IPS DF 6.9 (cell line): Measurements from ENCODE around the gene TACR2.

ENCODE experiments used
- DNase-seq: peaks from one replicate; pipeline ENCODE4 v3.0.0-alpha.2; 2013; ENCODE audit warnings: low read depth, low spot score
- H3K27ac ChIP-seq: one replicate; pipeline ENCODE4 v1.5.1; 2013; ENCODE audit warnings: low read length, control low read depth
- H3K27me3 ChIP-seq: 2 replicates; pipeline ENCODE4 v1.6.1; 2013; ENCODE audit warnings: mild to moderate bottlenecking, low read length; ENCODE audit not compliant: control insufficient read depth, insufficient read depth
- H3K36me3 ChIP-seq: 2 replicates; pipeline ENCODE4 v1.6.1; 2013; ENCODE audit warnings: low read length; ENCODE audit not compliant: control insufficient read depth, insufficient read depth
- H3K4me1 ChIP-seq: 2 replicates; pipeline ENCODE4 v1.6.1; 2013; ENCODE audit warnings: low read length; ENCODE audit not compliant: control insufficient read depth, insufficient read depth
- H3K4me3 ChIP-seq: 2 replicates; pipeline ENCODE4 v1.5.1; 2013; ENCODE audit warnings: mild to moderate bottlenecking, low read length
- H3K9me3 ChIP-seq: 2 replicates; pipeline ENCODE4 v1.6.1; 2013; ENCODE audit warnings: low read length, inconsistent platforms; ENCODE audit not compliant: control insufficient read depth, insufficient read depth
- WGBS: extraction: QIAGEN DNeasy Blood & Tissue Kit; methylation state at CpG from one replicate; pipeline ENCODE4 v1.1.7; 2013; ENCODE audit warnings: mixed read lengths, missing lambda C conversion rate; ENCODE audit not compliant: insufficient read length, insufficient coverage; 5-methylcytosine and 5-hydroxymethylcytosine counted together

TACR2 gene

DNA sequence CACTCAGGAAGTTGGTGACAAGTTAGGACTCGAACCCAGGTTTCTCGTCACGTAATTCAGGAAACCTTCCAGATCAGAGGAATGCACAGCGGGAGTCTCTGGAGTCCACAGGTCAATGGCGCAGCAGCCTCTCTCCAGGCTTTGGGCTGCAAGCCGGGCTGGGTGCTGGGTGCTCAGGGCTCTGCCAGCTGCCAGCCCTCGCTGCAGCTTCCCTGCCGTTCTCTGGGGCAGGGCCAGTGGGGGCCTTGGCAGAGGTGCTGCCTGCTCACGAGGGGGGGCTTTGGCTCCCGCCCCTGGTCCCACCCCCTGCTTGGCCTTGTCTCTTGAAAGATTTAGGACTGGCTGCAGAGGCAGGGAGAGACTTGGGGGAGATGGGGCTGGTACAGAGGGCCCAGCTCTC lies at the start of gene TACR2:
Gene TACR2 (minus strand): TSS at position 224 of the 400 bp plus-strand sequence. CDS start 595 bp downstream, outside the sequence.
- no peaks in the 10 kb centered on the region for H3K9me3 ChIP-seq
- no peak within 1 kb of the TSS for H3K27ac ChIP-seq
- no CpG with 5 or more reads among the region's 10 CpGs for WGBS
- no peaks in the 10 kb centered on the region for H3K36me3 ChIP-seq
- no peaks in the 10 kb centered on the region for H3K4me1 ChIP-seq
- no peak for DNase-seq
- no peaks in the 10 kb centered on the region for H3K27me3 ChIP-seq
- H3K4me3 ChIP-seq = no peak within 1 kb of the TSS

DNA sequence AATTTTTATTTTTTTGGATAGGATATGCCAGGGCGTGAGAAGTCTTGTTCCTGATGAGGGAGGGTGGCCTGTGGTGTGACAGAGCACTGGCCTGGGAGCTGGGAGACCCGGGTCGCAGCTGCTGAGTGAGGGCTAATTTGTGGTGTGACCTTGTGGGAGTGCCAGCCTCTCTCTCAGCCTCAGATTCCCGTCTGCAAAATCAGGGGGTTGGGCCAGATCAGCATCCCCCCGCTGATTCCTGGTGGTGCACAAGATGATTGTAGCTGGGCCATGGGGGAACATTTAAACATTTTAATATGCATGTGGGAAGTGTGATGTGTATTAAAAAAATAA lies 49.4 kb upstream of the TACR2 start:
- no peak overlapping the region for H3K4me3 ChIP-seq
- H3K27me3 ChIP-seq = no peaks in the 10 kb centered on the region
- H3K9me3 ChIP-seq = no peaks in the 10 kb centered on the region
- H3K27ac ChIP-seq = no peak overlapping the region
- H3K36me3 ChIP-seq = no peaks in the 10 kb centered on the region
- no peak for DNase-seq
- H3K4me1 ChIP-seq = peaks cover 3% of the 10 kb centered on the region; the same call in 1 of the 2 replicates
- no CpG with 5 or more reads among the region's 5 CpGs for WGBS

DNA sequence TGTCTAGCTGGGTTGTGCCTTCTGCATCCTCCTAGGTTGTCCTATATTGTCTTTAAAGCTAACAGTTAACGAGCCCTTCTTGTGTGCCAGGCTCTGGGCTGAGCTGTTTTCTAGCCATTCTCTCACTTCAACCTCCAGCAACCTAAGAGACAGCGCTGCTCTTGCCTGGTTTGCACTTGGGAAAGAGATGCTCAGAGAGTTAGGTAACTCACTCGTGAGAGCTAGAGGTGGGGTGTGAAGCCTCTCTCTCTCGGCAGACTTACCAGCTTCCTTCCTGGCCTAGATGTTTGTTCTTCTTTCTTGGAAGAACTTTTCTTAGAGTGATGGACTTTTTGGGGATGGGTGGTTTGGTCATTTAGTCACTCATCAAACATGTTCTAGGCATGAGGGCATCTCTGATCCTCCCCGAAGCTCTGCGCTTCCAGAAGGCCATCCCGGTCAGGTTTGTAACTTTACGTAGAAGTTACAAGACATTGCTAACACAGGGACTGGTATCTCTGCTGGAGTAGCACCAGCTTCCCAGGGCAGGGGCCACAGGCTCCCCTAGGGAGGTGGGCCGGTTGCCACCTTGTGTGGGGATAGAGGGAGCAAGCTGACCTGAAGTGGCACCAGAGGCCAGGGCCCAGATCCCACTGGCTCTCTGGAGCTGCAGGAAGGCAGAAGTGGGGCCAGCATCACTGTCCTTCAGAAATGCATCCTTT lies 48.9 kb upstream of the TACR2 start:
- H3K27me3 ChIP-seq = no peaks in the 10 kb centered on the region
- H3K4me3 ChIP-seq = no peak overlapping the region
- no peak for DNase-seq
- H3K36me3 ChIP-seq = no peaks in the 10 kb centered on the region
- WGBS = no CpG with 5 or more reads among the region's 9 CpGs
- no peak overlapping the region for H3K27ac ChIP-seq
- peaks cover 3% of the 10 kb centered on the region; the same call in 1 of the 2 replicates for H3K4me1 ChIP-seq
- H3K9me3 ChIP-seq = no peaks in the 10 kb centered on the region

DNA sequence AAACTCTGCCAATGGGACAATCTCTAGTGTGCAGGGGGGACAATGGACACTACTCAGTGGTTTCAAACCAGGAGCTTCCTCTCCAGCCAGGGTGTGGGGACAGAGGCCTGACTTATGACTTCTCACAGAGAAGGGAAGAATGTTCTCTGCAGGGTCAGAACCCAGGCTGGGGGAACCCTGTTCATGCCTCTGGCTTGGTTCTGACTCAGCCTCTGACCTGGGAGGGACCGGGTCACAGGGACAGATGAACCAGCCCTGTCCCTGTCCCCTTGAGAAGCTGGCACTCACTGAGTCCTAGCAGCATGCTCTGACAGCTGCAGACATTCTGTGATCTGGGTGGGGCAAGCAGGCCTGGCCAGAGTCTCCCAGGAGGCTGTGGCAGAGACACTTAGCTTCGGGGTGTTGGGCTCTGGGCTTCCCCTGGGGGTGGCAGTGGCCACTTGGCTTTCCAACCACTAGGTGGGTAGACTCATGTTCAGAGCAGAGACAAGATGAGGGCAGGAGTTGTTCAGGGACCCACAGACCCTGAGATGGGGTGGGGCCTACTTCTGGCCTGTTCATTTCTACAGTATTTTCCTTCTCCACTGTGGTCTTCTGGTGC lies 48.2 kb upstream of the TACR2 start:
- Histone ChIP-seq H3K9me3 (no peaks in the 10 kb centered on the region), H3K27me3 (no peaks in the 10 kb centered on the region), H3K27ac (no peak overlapping the region), H3K4me1 (peaks cover 3% of the 10 kb centered on the region; the same call in 1 of the 2 replicates), H3K4me3 (no peak overlapping the region), H3K36me3 (no peaks in the 10 kb centered on the region)
- no peak for DNase-seq
- no CpG with 5 or more reads among the region's 2 CpGs for WGBS

DNA sequence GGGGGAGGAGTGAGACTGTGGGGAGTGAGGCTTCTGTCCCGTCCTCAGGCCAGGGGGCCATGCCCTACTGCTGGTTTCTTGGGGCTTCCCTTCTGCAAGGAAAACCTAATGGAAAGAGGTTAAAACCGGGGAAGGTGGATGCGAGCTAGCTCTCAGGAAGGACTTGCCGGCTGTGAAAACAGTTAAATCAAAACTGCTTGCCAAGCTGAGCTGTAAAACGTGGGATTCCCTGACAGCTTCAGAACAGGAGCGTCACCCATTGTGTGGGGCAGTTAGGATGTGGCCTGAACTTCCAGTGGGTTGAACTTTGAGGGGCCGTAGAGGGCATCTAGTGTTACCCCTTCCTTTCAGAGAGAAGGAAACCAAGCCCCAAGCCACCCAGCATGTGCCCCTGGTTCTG lies 47.7 kb upstream of the TACR2 start:
- H3K27me3 ChIP-seq = no peaks in the 10 kb centered on the region
- no CpG with 5 or more reads among the region's 7 CpGs for WGBS
- no peak overlapping the region for H3K27ac ChIP-seq
- peaks cover 3% of the 10 kb centered on the region; the same call in 1 of the 2 replicates for H3K4me1 ChIP-seq
- no peak overlapping the region for H3K4me3 ChIP-seq
- H3K9me3 ChIP-seq = no peaks in the 10 kb centered on the region
- DNase-seq = no peak
- no peaks in the 10 kb centered on the region for H3K36me3 ChIP-seq

DNA sequence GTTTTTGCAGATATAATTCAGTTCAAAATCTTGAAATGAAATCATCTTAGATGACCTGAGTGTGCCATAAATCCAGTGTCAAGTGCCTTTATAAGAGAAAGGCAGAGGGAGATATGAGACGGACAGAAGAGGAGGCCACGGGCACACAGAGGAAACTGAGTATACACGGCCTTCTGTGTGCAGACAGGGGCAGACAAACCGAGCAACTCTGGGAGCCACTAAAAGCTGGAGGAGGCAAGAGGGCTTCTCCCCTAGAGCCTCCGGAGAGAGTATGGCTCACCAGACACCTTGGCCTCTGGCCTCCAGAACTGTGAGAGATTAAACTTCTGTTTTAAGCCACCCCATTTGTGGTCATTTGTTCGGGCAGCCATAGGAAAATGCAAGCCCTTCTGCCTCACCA lies 47.2 kb upstream of the TACR2 start:
- WGBS = no CpG with 5 or more reads among the region's 6 CpGs
- Histone ChIP-seq H3K4me1 (peaks cover 3% of the 10 kb centered on the region; the same call in 1 of the 2 replicates), H3K9me3 (no peaks in the 10 kb centered on the region), H3K4me3 (no peak overlapping the region), H3K27ac (no peak overlapping the region), H3K27me3 (no peaks in the 10 kb centered on the region), H3K36me3 (no peaks in the 10 kb centered on the region)
- DNase-seq = no peak

DNA sequence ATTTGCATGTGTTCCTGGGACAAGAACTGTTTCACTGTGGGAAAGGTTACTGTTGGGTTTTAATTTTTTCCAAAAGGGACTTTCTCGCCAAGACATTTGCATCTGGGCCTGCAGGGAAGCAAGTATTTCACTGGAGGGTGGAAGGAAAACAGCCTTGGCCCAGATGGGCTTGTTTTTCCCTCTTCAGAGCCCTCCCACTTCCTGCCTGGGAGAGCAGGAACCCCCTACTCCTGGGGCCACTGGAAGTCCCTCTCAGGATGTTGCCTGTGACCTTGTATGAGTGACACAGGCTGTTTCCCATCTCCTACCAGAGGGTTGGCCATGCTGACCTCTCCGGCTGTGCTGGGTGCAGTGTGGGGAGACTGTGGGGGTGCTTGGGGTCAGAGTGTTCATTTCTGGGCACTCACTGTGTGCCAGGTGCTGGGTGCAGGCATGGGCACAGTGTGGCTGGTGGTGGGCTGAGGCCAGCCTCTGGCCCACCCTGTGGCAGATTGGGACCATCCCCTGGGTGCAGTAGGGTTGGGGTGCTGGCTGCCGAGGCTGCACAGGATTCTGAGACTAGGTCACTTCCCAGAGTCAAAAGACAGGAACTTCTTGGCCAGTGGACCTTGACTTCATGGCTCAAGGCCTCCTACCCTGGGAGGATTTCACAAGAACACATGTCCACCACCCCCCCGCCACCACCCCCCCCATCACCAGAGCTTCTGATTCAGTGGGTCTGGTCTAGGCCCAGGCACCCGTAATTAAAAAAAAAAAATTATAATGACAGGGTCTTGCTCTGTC lies 44.7 kb upstream of the TACR2 start:
- H3K4me1 ChIP-seq = no peaks in the 10 kb centered on the region; the same call in 1 of the 2 replicates
- no peaks in the 10 kb centered on the region for H3K36me3 ChIP-seq
- no peak for DNase-seq
- no peak overlapping the region for H3K4me3 ChIP-seq
- no peaks in the 10 kb centered on the region for H3K27me3 ChIP-seq
- no peaks in the 10 kb centered on the region for H3K9me3 ChIP-seq
- H3K27ac ChIP-seq = no peak overlapping the region
- WGBS = no CpG with 5 or more reads among the region's 5 CpGs

DNA sequence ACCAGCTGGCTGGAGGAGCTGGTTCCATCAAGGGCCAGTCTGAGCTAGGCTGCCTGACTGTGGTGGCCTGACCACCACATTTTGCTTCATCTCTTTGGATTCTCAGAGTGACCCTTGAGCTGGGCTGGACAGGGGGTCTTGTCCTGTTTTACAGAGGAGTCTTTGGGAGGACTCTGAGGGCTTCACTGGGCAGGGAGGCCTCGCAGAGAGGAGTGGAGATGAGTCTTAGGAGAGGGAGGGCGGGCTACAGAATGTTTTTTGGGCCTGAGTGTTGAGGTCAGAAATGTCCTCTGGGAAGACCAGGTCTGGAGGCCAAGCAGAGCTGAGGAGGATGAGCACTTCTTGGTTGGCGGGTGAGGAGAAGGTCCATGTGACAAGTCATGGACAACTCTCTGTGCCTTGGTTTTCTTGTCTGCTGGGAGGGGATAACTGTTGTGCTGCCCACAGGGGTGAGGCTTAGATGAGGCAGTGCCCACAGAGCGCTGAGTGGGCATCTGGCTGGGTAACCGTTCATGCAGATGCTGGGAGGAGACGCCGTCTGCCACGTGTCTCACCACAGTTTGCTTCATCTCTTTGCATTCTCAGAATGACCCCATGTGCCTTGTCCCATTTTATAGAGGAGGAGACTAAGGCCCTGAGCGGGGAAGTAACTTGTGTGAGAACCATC lies 44.0 kb upstream of the TACR2 start:
- Histone ChIP-seq H3K27ac (no peak overlapping the region), H3K9me3 (no peaks in the 10 kb centered on the region), H3K4me1 (no peaks in the 10 kb centered on the region; the same call in 1 of the 2 replicates), H3K4me3 (no peak overlapping the region), H3K27me3 (no peaks in the 10 kb centered on the region), H3K36me3 (no peaks in the 10 kb centered on the region)
- WGBS = no CpG with 5 or more reads among the region's 9 CpGs
- DNase-seq = no peak

DNA sequence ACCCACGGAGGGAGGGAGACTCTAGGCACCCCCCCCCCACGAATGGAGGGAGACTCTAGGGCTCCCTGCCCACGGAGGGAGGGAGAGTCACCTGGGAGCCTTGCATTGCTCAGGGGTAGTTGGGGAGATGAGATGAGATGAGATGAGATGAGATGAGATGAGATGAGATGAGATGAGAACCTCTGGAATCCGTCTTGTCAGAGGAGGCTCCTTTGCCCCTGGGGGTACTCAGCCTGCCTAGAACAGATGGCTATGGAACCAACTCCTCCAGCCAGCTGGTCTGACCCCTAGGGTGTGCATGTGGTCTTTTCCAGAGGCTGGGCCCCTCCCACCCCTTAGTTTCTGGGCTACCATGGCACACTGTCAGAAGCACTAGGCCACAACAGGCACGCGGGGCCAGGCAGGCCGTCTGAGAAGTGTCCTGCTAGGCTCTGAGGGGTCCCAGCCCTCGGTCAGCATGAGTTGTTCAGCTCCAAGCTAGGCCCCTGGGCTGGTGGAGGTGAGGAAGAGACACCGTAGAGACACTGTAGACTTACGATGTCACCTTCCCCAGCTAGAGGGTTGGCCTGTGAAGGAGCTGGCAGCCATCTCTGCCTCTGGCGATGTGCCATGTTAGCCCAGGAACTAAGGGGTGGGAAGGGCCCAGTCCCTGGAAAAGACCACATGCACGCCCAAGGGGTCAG lies 43.3 kb upstream of the TACR2 start:
- WGBS = no CpG with 5 or more reads among the region's 12 CpGs
- H3K27ac ChIP-seq = no peak overlapping the region
- no peaks in the 10 kb centered on the region; the same call in 1 of the 2 replicates for H3K4me1 ChIP-seq
- H3K36me3 ChIP-seq = no peaks in the 10 kb centered on the region
- H3K9me3 ChIP-seq = no peaks in the 10 kb centered on the region
- H3K27me3 ChIP-seq = no peaks in the 10 kb centered on the region
- no peak for DNase-seq
- no peak overlapping the region for H3K4me3 ChIP-seq
